ENCODE measurements around the gene ZSWIM2.
"Not testable (repeated sequence)": the region's sequence is repeated elsewhere in the genome, so short reads cannot be mapped to it uniquely, and the experiment has no call there.

The ZSWIM2 gene, protein sequence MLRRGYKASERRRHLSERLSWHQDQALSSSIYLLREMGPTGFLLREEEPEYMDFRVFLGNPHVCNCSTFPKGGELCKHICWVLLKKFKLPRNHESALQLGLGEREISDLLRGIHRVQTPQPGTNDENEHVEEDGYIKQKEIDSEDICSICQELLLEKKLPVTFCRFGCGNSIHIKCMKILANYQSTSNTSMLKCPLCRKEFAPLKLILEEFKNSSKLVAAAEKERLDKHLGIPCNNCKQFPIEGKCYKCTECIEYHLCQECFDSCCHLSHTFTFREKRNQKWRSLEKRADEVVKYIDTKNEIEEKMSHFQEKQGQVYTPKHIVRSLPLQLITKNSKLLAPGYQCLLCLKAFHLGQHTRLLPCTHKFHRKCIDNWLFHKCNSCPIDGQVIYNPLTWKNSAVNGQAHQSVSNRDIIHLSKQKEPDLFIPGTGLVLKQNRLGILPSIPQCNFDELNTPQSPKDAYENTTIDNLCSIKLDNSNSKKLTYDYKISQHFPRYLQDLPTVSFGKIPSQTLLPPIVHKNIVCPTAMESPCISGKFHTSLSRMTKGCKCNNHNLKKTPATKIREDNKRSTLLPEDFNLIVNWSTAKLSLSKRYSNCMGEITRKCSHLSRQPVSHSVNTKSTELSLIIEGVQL

DNA sequence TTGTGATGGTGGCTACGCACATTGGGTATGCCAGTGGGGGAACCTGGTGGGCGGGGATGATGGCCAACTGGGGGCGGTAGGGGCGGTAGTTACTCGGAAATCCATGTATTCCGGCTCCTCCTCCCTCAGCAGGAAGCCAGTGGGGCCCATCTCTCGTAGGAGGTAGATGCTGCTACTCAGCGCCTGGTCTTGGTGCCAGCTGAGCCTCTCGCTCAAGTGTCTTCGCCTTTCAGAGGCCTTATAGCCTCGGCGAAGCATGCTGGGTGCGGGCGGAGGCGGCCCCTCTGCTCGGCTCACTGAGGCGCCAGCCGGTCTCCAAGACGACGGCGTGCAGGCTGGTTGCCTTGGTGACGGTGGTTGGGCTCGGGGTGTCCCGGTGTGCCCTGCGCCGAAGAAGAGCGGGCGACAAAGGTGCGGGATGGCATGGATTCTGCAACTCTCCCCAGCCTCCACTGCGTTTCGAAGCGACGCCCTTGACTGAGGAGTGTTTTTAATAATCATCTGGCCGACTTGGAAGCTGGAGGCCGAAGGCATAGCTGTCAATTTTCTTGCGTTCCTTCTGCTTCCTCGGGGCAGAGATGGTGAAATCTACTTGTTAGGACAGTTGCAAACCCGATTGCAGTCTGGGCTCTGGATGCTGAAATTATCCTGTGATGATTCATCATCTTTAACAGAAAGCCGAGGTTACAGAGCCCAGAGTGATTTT lies at the start of gene ZSWIM2:
Gene ZSWIM2 (minus strand): TSS at position 298 of the 706 bp plus-strand sequence. CDS start 40 bp downstream, at position 258.
- no peak for DNase-seq (ENCODE audit: low read depth)

DNA sequence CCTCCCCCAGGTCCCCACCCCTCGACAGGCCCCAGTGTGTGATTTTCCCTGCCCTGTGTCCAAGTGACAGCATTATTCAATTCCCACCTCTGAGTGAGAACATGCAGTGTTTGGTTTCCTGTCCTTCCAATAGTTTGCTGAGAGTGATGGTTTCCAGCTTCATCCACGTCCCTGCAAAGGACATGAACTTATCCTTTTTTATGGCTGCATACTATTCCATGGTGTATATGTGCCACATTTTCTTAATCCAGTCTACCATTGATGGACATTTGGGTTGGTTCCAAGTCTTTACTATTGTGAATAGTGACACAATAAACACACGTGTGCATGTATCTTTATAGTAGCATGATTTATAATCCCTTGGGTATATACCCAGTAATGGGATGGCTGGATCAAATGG lies 47.2 kb upstream of the ZSWIM2 start:
- DNase-seq (ENCODE audit: low read depth), result not testable (repeated sequence)

DNA sequence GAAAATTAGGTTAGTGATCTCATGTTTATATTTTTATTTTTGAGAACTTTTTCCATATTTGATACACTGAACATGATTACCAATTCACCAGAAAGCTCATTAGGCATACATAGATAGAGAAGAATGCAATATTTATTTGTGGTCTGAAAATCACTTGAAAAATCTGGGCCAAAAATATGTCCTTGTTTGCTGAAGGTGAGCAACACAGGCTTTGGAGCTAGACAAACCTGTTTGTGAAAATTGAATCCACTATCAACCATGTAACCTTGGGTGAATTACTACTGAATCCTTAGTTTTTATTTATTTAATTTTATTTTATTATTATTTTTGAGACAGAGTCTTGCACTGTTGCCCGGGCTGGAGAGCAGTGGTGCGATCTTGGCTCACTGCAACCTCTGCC lies 46.5 kb upstream of the ZSWIM2 start:
- DNase-seq (ENCODE audit: low read depth), result no peak

DNA sequence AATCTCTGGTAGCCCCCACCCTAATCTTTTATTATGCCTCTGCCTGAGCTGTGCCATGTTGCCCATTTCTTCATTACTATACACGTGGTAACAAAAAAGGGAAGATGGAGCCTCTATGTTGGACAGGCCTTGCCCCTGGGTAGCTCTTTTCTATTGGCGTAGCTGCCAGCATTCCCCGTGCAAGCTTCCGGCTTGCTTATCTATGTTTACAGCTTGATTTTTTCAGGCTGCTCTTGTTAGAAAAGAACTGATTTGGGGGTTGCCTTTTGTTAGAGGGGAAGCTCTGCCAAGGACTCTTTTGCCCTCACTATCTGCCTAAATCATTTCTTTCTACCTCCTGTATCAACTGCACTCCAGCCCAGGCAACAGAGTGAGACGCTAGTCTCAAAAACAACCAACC lies 45.5 kb upstream of the ZSWIM2 start:
- no peak for DNase-seq (ENCODE audit: low read depth)

DNA sequence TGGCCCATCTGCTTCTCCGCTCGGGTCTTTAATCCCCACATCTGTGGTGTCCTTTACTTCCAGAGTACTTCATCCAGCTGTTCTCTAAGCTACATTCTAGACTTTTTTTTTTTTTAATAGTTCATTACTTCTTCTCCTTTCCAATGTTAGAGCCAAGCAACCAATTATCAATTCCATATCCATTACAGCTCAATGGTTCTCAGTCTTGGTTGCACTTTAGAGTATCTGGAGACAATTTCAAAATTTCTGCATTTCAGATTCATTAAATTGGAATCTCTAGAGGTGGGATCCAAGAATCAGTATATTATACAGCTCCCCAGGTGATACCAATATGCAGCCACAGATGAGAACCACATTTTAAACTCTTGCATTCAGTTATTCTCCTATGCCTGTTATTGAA lies 43.9 kb upstream of the ZSWIM2 start:
- DNase-seq (ENCODE audit: low read depth), result no peak

DNA sequence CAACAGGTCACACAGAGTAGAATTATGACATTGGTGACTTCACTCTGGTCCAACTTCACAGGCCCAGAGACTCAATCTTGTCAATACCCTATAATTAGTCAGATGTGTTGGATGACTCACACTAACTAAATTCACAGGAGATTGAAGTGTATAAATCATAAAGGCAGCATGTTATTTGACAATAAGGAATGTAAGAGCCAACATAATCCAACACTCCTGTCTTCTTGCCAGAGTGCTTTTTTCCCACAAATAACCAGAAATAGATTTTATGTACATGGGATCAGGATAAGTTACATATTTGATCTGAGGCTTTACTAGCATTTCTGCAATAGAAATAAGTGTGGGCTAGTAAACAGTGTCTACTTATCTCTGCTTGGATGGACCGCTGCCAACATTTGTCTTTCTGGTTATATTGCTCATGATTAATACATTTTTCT lies 42.2 kb upstream of the ZSWIM2 start:
- no peak for DNase-seq (ENCODE audit: low read depth)

DNA sequence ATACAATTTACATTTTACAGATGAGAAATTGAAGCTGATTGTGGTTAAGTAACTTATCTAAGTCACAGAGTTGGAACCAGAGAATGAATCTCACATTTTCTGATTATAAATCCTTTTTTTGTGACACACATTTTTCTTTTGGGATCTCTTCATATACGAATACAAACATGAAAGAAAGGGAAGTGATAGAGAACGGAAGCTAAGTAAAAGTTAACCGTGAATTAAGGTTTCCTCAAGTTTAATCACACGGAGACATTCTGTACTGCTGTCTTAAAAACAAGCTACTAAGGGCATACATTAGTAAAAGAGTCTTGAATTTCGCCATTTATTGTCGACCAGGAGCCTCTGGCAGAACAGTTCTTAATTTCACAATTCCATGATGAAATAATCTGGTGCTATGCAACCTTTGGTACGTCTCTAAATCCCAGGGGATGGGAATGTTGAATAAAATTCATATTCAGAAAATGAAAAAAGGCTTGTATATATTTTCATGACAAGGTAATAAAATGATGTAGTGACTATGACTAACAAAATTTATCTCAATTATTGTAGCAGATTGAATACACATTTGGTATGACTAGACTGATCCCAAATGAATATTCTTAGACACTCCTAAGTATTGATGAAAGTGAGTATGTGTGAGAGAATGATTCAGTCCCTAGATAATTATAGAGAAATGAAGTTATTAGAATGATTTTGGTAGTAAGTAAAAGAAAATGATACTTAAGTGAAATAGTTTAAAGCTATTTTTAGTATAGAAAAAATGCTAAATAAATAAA lies 40.3 kb upstream of the ZSWIM2 start:
- no peak for DNase-seq (ENCODE audit: low read depth)

DNA sequence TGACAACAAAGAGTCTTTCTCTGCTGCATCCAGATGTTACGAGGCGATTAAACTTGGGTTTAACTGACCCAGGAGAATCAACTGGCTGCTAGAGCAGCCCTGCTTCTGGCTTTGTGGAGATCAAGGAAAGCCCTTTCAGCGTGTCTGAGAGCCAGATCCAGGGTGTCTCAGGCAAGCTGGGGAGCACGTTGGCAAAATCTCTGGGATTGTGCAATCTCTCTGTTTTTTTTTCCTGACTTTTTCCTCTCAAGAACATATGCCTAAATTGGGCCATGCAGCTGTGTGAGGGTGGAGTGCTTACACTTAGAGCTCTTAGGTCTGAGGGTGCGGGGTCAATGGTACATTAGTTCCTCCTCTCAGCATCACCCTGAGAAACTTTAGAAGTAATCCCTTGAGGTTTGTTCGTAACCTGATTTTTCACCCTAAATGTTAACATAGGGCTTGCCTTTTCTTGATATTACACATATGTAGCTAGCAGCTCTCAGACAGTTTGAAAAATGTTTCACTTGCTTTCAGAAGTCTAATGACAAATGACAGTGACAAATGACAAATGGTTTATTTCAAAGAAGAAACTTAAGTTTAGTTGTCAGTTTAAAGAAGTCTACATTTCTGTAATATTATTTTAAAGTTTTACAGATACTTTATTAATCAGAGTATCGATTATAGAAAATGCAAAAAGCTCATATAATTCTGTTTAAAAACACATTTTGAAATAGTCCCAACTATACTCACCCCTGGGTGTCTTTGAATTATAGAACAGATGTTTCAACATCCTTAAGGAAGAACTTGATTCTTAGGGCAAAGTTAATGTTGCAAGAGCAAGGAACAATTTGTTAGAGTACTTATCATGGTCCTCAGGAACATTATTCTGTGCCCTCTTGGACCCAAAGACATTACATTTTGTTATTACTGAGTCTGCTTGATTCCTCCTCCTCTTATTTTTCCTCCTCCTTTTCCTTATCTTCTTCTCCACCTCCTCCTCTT lies 38.4 kb upstream of the ZSWIM2 start:
- no peak for DNase-seq (ENCODE audit: low read depth)

DNA sequence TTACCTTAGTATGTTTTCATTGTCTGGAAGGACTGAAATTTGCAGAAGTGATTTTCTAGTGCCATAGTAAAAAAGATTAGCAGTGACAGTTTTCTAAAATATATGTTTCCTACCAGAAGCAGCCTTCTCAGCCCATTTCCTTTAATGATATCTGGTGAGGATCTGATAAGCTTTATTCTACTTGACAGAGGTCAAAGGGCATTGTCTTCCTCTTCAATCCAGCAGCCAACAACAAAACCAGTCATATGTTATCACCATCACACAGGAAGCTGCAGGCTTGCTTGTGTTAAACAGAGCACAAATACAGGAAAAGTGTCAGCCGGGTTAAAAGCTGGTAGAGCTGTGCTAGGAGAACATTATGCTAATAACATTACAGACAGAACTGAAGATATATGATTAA lies 35.6 kb upstream of the ZSWIM2 start:
- no peak for DNase-seq (ENCODE audit: low read depth)

DNA sequence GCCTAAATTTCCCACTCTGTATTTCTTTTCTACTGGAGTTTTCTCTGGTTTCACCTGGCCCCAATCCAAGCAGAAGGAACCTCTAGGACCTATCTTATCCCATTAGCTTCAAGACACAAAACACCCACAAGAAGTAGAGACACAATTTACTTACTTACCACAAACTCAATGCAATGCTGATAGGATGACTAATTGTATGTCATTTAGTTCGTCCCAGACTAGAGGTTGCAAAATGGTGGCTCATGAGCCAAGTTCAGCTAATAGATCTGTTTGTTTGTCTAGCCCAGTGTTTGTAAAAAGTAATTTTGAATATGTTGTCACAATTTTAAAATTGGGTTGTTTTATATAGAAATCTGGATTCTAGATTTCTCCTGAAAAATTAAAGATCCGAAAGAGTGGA lies 34.7 kb upstream of the ZSWIM2 start:
- DNase-seq (ENCODE audit: low read depth), result no peak

DNA sequence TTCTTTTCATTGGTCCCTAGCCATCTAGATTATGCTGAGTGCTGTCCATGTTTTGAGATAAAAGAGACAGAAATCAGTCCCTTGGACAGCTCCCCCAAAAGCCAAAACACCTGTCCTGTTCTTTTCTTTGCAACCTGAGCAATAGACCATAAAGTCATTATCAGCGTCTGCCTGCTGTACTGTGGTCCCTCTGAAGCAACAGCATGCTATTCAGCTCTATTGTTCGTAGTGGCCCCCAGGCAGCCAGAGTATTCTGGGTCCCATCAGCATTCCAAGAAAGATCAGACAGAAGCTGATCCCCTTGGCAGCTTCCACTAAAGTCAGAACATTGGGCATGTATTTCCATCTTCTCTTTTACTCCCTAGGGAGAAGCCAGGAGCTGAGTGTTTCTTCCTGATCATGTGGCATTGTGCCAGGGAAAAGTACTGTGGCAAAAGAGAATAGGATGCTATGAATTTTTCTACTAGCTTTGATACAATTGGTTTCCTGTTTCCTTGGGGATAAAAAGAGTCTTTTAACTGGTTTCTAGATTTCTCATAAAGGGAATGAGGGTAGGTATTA lies 33.6 kb upstream of the ZSWIM2 start:
- no peak for DNase-seq (ENCODE audit: low read depth)

DNA sequence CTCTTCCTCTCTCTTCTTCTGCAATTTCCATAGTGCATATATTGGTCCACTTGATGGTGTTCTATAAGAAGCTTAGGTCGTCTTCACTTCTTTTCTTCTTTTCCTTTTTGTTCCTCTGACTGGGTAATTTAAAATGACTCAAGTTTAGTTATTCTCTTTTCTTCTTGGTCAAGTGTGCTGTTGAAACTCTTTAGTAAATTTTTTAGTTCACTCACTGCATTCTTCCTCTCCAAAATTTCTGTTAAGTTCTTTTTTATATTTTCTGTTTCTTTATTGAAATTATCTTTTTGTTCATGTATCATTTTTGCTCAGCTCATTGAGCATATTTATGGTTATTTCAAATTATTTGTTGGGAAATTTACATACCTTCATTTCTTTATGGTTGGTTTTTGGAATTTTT lies 32.7 kb upstream of the ZSWIM2 start:
- no peak for DNase-seq (ENCODE audit: low read depth)

DNA sequence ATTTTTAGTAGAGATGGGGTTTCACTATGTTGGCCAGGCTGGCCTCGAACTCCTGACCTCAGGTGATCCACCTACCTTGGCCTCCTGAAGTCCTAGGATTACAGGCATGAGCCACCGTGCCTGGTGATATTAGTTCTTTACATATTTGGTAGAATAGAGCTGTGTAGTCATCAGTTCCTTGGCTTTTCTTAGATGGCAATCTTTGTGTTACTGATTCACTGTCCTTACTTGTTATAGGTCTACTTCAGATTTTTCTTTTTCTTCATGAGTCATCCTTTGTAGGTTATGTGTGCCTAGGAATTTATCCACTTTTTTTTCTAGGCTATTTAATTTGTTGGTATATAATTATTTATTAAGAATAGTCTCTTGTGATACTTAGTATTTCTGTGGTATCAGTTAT lies 30.3 kb upstream of the ZSWIM2 start:
- DNase-seq (ENCODE audit: low read depth), result no peak

DNA sequence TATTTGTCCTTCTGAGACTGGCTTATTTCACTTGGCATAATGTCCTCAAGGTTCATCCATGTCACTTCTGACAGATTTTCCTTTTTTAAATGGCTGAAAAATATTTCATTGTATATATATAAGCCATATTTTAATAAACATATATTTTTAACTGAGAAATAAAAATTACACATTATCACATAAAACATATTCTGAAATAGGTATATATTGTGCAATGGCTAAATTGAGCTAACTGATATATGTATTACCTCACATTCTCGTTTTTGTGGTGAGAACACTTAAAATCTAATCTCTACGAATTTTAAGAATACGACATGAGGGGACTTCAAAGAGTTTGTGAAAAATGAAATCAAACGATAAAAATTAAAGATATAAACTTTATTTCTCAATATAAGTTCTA lies 25.7 kb upstream of the ZSWIM2 start:
- no peak for DNase-seq (ENCODE audit: low read depth)

DNA sequence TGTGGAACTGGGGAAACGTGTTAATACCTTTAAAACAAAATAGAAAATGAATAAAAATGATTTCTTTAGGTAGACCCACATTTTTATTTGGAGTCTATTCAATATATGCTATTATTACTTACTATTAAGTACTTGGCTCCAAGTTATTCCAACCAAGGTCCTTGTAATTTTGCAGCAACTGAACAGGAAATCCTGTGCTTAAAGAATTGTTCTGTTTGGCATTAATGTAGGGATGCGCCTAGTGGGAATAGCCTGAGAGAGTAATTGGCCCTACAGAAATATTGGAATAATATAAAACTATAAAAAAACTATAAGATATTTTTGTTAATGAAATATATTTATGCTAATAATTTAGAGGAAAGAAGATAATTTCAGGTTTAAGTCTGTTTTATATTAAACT lies 22.9 kb upstream of the ZSWIM2 start:
- no peak for DNase-seq (ENCODE audit: low read depth)

DNA sequence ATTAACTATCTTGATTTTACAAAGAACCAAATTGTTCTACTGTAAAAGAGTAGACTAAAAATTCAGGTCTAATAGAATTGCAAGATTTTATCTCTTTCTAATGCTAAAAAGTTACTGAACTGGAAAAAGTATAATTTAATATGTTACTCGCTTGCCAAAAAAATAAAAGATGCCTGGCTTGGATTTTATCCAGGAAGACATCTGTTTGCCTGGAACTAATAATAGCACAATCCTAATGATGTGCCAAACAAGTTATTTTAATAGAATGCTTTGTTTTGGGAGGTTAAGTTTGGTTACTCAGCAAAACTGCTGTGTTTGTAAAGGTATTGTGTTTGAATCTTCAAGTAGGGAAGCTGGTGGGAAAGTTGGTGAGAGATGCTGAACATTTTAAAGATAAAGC lies 19.4 kb upstream of the ZSWIM2 start:
- DNase-seq (ENCODE audit: low read depth), result no peak

DNA sequence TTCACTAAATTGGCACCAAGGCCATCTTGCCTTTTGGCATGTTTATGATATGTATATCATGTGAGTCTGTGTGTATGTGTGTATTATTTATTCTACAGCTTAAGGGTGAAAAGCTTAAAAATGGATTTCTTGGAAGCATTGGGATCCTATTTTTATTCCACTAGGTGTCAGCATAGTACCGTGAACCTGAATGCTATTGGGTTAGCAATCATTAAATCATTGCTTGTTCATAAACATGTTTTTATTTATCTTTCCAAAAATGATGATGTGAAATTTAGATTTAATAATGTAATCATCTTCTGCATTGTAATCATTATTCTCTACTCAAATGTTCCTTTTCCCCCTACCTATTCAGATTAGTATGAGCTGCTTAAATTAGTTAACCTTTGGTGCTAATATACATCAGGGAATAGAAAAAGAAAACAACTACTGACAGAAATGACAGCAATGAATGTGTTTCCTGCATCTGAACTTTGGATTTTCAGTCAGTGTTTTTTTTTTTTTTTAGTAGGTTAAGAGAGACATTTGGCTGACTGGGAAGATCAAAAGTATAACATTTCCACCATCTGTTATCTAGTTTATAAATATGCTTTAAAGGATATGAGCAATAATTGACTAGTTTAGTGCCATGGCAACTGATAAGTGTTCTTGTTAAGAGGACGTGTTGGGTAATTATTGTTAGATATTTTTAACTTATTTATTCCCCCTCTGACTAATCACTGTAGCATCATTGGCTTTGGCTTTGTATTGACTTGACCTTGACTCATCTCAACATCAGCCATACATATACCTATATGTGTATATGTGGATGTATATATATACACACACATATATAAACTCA lies 14.1 kb upstream of the ZSWIM2 start:
- no peak for DNase-seq (ENCODE audit: low read depth)

DNA sequence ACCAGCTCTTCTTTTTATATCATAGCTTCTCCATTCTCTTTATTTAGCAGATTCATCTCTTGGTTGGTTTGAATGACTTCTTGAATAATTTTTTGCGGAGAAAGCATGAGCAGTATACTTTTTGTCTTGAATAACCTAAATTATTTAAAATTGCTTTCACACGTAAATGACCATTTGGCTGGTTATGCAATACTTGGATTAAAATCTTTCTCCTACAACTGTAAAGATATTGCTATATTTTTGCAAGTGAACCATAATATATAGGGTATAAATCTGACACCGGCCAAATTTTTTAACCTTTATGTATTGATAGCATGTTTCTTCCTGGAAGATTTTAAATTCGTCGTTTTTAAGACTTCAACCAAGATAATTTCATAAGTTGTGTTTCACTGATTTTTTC lies 6.2 kb upstream of the ZSWIM2 start:
- no peak for DNase-seq (ENCODE audit: low read depth)

DNA sequence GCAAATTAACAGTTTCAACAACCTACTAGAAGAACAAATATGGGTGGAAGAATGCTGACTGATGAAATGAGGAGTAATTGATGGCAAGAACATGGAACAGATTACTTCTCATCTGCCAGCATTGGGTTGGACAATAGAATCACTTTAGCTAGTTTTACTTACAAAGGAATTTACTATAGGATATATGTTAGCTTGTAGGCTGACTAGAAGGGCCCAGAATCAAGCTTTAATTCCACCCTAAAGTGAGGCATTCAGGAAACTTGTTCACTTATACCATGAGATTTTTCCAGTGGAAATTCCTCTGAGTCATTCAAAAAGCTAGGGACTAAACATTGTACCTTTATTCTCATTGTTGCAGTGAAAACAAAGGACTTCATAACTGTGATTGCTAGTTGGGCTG lies 5.0 kb upstream of the ZSWIM2 start:
- DNase-seq (ENCODE audit: low read depth), result no peak

DNA sequence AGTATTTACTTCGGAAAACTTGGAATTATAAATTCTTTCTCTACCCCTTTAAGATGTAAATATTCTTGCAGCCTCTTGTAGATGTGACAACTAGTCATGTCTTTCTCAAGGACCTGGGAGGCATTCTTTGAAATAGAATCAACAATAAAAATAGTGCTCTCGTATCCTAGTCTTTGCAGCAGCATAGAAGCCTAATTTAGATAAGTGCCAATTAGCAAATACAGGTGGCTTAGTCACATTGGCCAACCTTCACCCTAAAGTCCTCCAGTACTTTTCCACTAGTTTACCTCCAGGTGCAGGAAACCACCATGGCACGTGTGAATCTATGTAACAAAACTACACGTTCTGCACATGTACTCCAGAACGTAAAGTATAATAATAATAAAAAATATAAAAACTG lies 3.5 kb upstream of the ZSWIM2 start:
- DNase-seq (ENCODE audit: low read depth), result no peak

Measured in stimulated activated CD8-positive, alpha-beta memory T cell treated with anti-CD3 and anti-CD28 coated beads, Interleukin-15, amount 100 ng/mL, for 24 hours (primary cell).